GM12878 (cell line): ENCODE measurements around the gene CBR4.

Experiments used
- ATF3 ChIP-seq: IDR thresholded peaks from 2 replicates; pipeline ENCODE4 v1.6.1; 2011; ENCODE audit warnings: low read depth, mild to moderate bottlenecking, low read length, moderate library complexity, borderline replicate concordance; ENCODE audit errors: extremely low read depth
- EP300 ChIP-seq, 2 experiments: fragments of 150-350 bp in 1 of 2; IDR thresholded peaks; 2 replicates each; pipeline ENCODE4 v1.6.1; 2011 to 2012; ENCODE audit warnings: low read depth in 2 of 2, low read length in 2 of 2, borderline replicate concordance in 1 of 2, improper control_type of control experiment in 1 of 2, inconsistent platforms in 1 of 2; ENCODE audit not compliant: control insufficient read depth in 1 of 2
- HDAC2 ChIP-seq: fragments of 200-600 bp; sonication (generic); IDR thresholded peaks from 2 replicates; pipeline ENCODE4 v1.6.1; 2017
- POLR2A ChIP-seq: IDR thresholded peaks from 2 replicates; pipeline ENCODE4 v1.6.1; 2011; ENCODE audit warnings: low read depth, mild to moderate bottlenecking, low read length
- SREBF1 ChIP-seq: IDR thresholded peaks from 2 replicates; pipeline ENCODE4 v1.6.1; 2012; ENCODE audit warnings: mild to moderate bottlenecking, low read length
- TAF1 ChIP-seq: IDR thresholded peaks from 2 replicates; pipeline ENCODE4 v1.6.1; 2011; ENCODE audit warnings: mild to moderate bottlenecking, low read depth, low read length, borderline replicate concordance
- TARDBP ChIP-seq: IDR thresholded peaks from 2 replicates; pipeline ENCODE4 v1.6.1; 2016; ENCODE audit warnings: borderline replicate concordance
- ZBED1 ChIP-seq: IDR thresholded peaks from 2 replicates; pipeline ENCODE4 v1.6.1; 2016; ENCODE audit warnings: borderline replicate concordance
- TF ChIP-seq, protein P1 (sequence below), 3 experiments: IDR thresholded peaks in 2 of 3; conservative IDR thresholded peaks in 1 of 3; 2 replicates each; pipeline ENCODE4 v1.5.1; 2011; ENCODE audit warnings: low read depth in 3 of 3, low read length in 3 of 3, mild to moderate bottlenecking in 3 of 3, control low read depth in 2 of 3, moderate library complexity in 2 of 3, inconsistent platforms in 1 of 3, mixed read lengths in 1 of 3; ENCODE audit not compliant: control insufficient read depth in 2 of 3, insufficient read depth in 1 of 3; ENCODE audit errors: extremely low read depth in 1 of 3

- TF ChIP-seq TARDBP (no peak), POLR2A (no peak), ATF3 (no peak), ZBED1 (no peak), HDAC2 (no peak), SREBF1 (no peak), EP300 (IDR thresholded peaks at IDR 0.05; ENCODE audit: borderline replicate concordance in 1 of 2, control insufficient read depth in 1 of 2, low read depth in 2 of 2, low read length in 2 of 2) (no peak), TAF1 (no peak)
- TF ChIP-seq, protein P1, sequence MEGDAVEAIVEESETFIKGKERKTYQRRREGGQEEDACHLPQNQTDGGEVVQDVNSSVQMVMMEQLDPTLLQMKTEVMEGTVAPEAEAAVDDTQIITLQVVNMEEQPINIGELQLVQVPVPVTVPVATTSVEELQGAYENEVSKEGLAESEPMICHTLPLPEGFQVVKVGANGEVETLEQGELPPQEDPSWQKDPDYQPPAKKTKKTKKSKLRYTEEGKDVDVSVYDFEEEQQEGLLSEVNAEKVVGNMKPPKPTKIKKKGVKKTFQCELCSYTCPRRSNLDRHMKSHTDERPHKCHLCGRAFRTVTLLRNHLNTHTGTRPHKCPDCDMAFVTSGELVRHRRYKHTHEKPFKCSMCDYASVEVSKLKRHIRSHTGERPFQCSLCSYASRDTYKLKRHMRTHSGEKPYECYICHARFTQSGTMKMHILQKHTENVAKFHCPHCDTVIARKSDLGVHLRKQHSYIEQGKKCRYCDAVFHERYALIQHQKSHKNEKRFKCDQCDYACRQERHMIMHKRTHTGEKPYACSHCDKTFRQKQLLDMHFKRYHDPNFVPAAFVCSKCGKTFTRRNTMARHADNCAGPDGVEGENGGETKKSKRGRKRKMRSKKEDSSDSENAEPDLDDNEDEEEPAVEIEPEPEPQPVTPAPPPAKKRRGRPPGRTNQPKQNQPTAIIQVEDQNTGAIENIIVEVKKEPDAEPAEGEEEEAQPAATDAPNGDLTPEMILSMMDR (IDR thresholded peaks at IDR 0.05 in 2 of 3, conservative IDR thresholded peaks at IDR 0.05 in 1 of 3; ENCODE audit: control insufficient read depth in 2 of 3, extremely low read depth in 1 of 3, insufficient read depth in 1 of 3, low read depth in 3 of 3, low read length in 3 of 3), result no peak
These were observed 36.0 kb upstream of the CBR4 start for GRCh38 chr4:169045862-169046584.
